SK-N-SH (cell line): ENCODE measurements around the gene GABRG3. TPM values are rescaled to one million over a fixed set of nuclear protein-coding genes. Genes with fewer than 3 reads are reported as not detected.

ENCODE experiments used
- CTCF ChIA-PET: fragments of 300-600, 350-600 bp; formaldehyde crosslinking; extraction: SDS; loops from one replicate; lab custom pipeline; 2021; lab: Yijun Ruan, JAX
- POLR2A ChIA-PET: fragments of 350-600 bp; sonication (Branson Sonifier 250); formaldehyde crosslinking; extraction: SDS; loops from one replicate; lab custom pipeline; 2020; ENCODE audit warnings: antibody characterized with exemption, inconsistent platforms; lab: Yijun Ruan, JAX
- DNase-seq: peaks from one replicate; pipeline ENCODE4 v3.0.0; 2012
- H2AFZ ChIP-seq: fragments of 200-600 bp; sonication (generic); 2 replicates; pipeline ENCODE4 v1.8.1; 2016; ENCODE audit warnings: antibody characterized with exemption, mild to moderate bottlenecking, low read depth
- H3F3A ChIP-seq: fragments of 200-600 bp; sonication (generic); replicated peaks from 2 replicates; pipeline ENCODE3; 2016; ENCODE audit warnings: antibody characterized with exemption, mild to moderate bottlenecking; ENCODE audit not compliant: insufficient read depth
- H3K27ac ChIP-seq, 2 experiments: fragments of 200-500 bp in 1 of 2; fragments of 200-600 bp in 1 of 2; sonication (Bioruptor generic) in 1 of 2; sonication (generic), shearing (Covaris generic) in 1 of 2; 2 replicates each; pipeline versions ENCODE4 v1.5.1 to v1.6.1; 2014 to 2016; ENCODE audit warnings: low read depth in 2 of 2, inconsistent platforms in 1 of 2, low read length in 1 of 2, mild to moderate bottlenecking in 1 of 2, mixed read lengths in 1 of 2
- H3K27me3 ChIP-seq: fragments of 200-600 bp; sonication (generic), shearing (Covaris generic); 2 replicates; pipeline ENCODE4 v1.6.1; 2016; ENCODE audit warnings: mixed run types; ENCODE audit not compliant: insufficient read depth
- H3K36me3 ChIP-seq, 2 experiments: fragments of 200-500 bp in 1 of 2; fragments of 200-600 bp in 1 of 2; sonication (Bioruptor generic) in 1 of 2; sonication (generic) in 1 of 2; replicated peaks in 1 of 2; 2 replicates each; pipeline versions ENCODE3 to v1.5.1; 2014 to 2016; ENCODE audit warnings: low read length in 1 of 2, mild to moderate bottlenecking in 1 of 2; ENCODE audit not compliant: insufficient read depth in 2 of 2, control insufficient read depth in 1 of 2
- H3K4me1 ChIP-seq, 2 experiments: fragments of 200-500 bp in 1 of 2; fragments of 200-600 bp in 1 of 2; sonication (Bioruptor generic) in 1 of 2; sonication (generic), shearing (Covaris generic) in 1 of 2; 2 replicates each; pipeline versions ENCODE4 v1.5.1 to v1.6.1; 2014 to 2016; ENCODE audit warnings: low read depth in 1 of 2, low read length in 1 of 2, mixed run types in 1 of 2; ENCODE audit not compliant: insufficient read depth in 2 of 2, control insufficient read depth in 1 of 2
- H3K4me2 ChIP-seq: fragments of 200-600 bp; sonication (generic), shearing (Covaris generic); 2 replicates; pipeline ENCODE4 v1.6.1; 2017; ENCODE audit warnings: mixed run types
- H3K4me3 ChIP-seq, 2 experiments: fragments of 200-500 bp in 1 of 2; fragments of 200-600 bp in 1 of 2; sonication (Bioruptor generic) in 1 of 2; sonication (generic), shearing (Covaris generic) in 1 of 2; 2 replicates each; pipeline versions ENCODE4 v1.5.1 to v1.8.1; 2014 to 2016; ENCODE audit warnings: low read depth in 2 of 2, inconsistent platforms in 1 of 2, low read length in 1 of 2, mild to moderate bottlenecking in 1 of 2, mixed read lengths in 1 of 2, moderate library complexity in 1 of 2
- H3K79me2 ChIP-seq: fragments of 200-600 bp; sonication (generic); 2 replicates; pipeline ENCODE4 v1.8.1; 2017; ENCODE audit warnings: mild to moderate bottlenecking; ENCODE audit not compliant: insufficient read depth
- H3K9ac ChIP-seq: fragments of 200-600 bp; sonication (generic); 2 replicates; pipeline ENCODE4 v1.6.1; 2017; ENCODE audit warnings: mixed run types
- H3K9me2 ChIP-seq: fragments of 200-600 bp; sonication (generic); 2 replicates; pipeline ENCODE4 v1.6.1; 2017; ENCODE audit warnings: mixed run types
- H3K9me3 ChIP-seq: fragments of 200-600 bp; sonication (generic); 2 replicates; pipeline ENCODE4 v1.6.1; 2017; ENCODE audit warnings: mixed run types, mild to moderate bottlenecking, moderate library complexity
- H4K20me1 ChIP-seq: fragments of 200-600 bp; sonication (generic); 2 replicates; pipeline ENCODE4 v1.6.1; 2017; ENCODE audit warnings: mild to moderate bottlenecking, mixed run types; ENCODE audit not compliant: insufficient read depth
- CHD2 ChIP-seq: fragments of 150-350 bp; IDR thresholded peaks from 2 replicates; pipeline ENCODE4 v1.6.1; 2018; ENCODE audit warnings: low read length; ENCODE audit not compliant: partially characterized antibody
- EP300 ChIP-seq, 2 experiments: IDR thresholded peaks; 2 replicates each; pipeline versions ENCODE4 v1.4.0 to v1.6.1; 2012; ENCODE audit warnings: borderline replicate concordance in 1 of 2, low read depth in 1 of 2, low read length in 1 of 2
- FOXJ3 ChIP-seq: sonication (generic); formaldehyde crosslinking; IDR thresholded peaks from 2 replicates; pipeline ENCODE4 v1.5.1; 2020; ENCODE audit warnings: mild to moderate bottlenecking, missing genetic modification reagents
- FOXM1 ChIP-seq: IDR thresholded peaks from 2 replicates; pipeline ENCODE4 v1.4.0; 2012; ENCODE audit warnings: low read depth, mild to moderate bottlenecking
- GABPA ChIP-seq: IDR thresholded peaks from 2 replicates; pipeline ENCODE4 v1.4.0; 2012; ENCODE audit warnings: low read depth, mild to moderate bottlenecking
- GATA2 ChIP-seq: sonication (generic); formaldehyde crosslinking; IDR thresholded peaks from 2 replicates; pipeline ENCODE4 v1.5.0; 2020; ENCODE audit warnings: mild to moderate bottlenecking, missing genetic modification reagents
- IRF3 ChIP-seq: fragments of 150-350 bp; IDR thresholded peaks from 2 replicates; pipeline ENCODE4 v1.6.1; 2016; ENCODE audit warnings: mild to moderate bottlenecking, low read depth, low read length
- MAX ChIP-seq: IDR thresholded peaks from 2 replicates; pipeline ENCODE4 v1.4.0; 2012; ENCODE audit warnings: low read depth
- MEF2A ChIP-seq: IDR thresholded peaks from 2 replicates; pipeline ENCODE4 v1.4.0; 2012; ENCODE audit warnings: low read depth, borderline replicate concordance
- POLR2AphosphoS5 ChIP-seq: IDR thresholded peaks from 2 replicates; pipeline ENCODE4 v1.6.1; 2012; ENCODE audit warnings: low read depth, low read length
- RCOR1 ChIP-seq: fragments of 150-350 bp; IDR thresholded peaks from 2 replicates; pipeline ENCODE4 v1.6.1; 2017; ENCODE audit warnings: antibody characterized with exemption, low read length
- REST ChIP-seq: IDR thresholded peaks from 2 replicates; pipeline ENCODE4 v1.6.1; 2012; ENCODE audit warnings: mild to moderate bottlenecking, low read depth, low read length, moderate library complexity
- RFX5 ChIP-seq: IDR thresholded peaks from 2 replicates; pipeline ENCODE4 v1.6.1; 2012; ENCODE audit warnings: mild to moderate bottlenecking, improper control_type of control experiment, low read length
- SMC3 ChIP-seq: IDR thresholded peaks from 2 replicates; pipeline ENCODE4 v1.6.1; 2012; ENCODE audit warnings: low read depth, low read length, improper control_type of control experiment
- TAF1 ChIP-seq: IDR thresholded peaks from 2 replicates; pipeline ENCODE4 v1.6.1; 2012; ENCODE audit warnings: low read depth, mild to moderate bottlenecking, low read length, moderate library complexity, borderline replicate concordance
- TCF12 ChIP-seq: IDR thresholded peaks from 2 replicates; pipeline ENCODE4 v1.4.0; 2012
- TEAD4 ChIP-seq: IDR thresholded peaks from 2 replicates; pipeline ENCODE4 v1.4.0; 2012; ENCODE audit warnings: mild to moderate bottlenecking, borderline replicate concordance; ENCODE audit not compliant: insufficient read depth
- USF1 ChIP-seq: IDR thresholded peaks from 2 replicates; pipeline ENCODE4 v1.4.0; 2012; ENCODE audit warnings: low read depth, borderline replicate concordance
- USF2 ChIP-seq: fragments of 150-350 bp; IDR thresholded peaks from 2 replicates; pipeline ENCODE4 v1.6.1; 2017; ENCODE audit warnings: antibody characterized with exemption, low read length, low read depth, borderline replicate concordance
- WGBS: methylation state at CpG from one replicate; pipeline ENCODE4 v1.1.6; 2017; ENCODE audit warnings: low lambda C conversion rate; 5-methylcytosine and 5-hydroxymethylcytosine counted together
- polyA plus RNA-seq, 3 experiments: library from polyadenylated mRNA; depleted of rRNA; stranded (reverse); fragments of >200 nt; gene quantifications; 2 replicates each; pipeline ENCODE4 v1.2.3, GENCODE V29; 2012

The GABRG3 gene
- polyA plus RNA-seq, 1 of the 3 experiments (the other 2 are of a cell fraction) = not detected

- POLR2A ChIA-PET = no interaction called here
- WGBS = 25% methylated on average over 4 of the region's 4 CpGs
- no peaks in the 10 kb centered on the region for H3K36me3 ChIP-seq
These were observed 289.5 kb downstream of the GABRG3 start for GRCh38 chr15:27260523-27260922.

More at GRCh38 chr15:27260523-27260922, 289.5 kb downstream of the GABRG3 start:
- no peak for DNase-seq
- TF ChIP-seq FOXJ3 (no peak), TEAD4 (no peak), GABPA (no peak), MAX (no peak), MEF2A (no peak), GATA2 (CRISPR knock-in tag) (no peak), CHD2 (no peak), REST (no peak), IRF3 (no peak), TAF1 (no peak), USF1 (no peak), POLR2AphosphoS5 (no peak), RCOR1 (no peak), SMC3 (no peak), RFX5 (no peak), USF2 (no peak), TCF12 (no peak), EP300 (IDR thresholded peaks at IDR 0.05; ENCODE audit: borderline replicate concordance in 1 of 2, low read depth in 1 of 2, low read length in 1 of 2) (no peak), FOXM1 (no peak)
- H4K20me1 ChIP-seq = no peaks in the 10 kb centered on the region
- H3K4me3 ChIP-seq = no peak overlapping the region
- CTCF ChIA-PET = no interaction called here
- no peak overlapping the region for H2AFZ ChIP-seq
- H3K4me1 ChIP-seq = no peaks in the 10 kb centered on the region
- no peaks in the 10 kb centered on the region for H3K9me3 ChIP-seq
- no peak overlapping the region for H3K4me2 ChIP-seq
- no peaks in the 10 kb centered on the region for H3K9me2 ChIP-seq
- no peak overlapping the region for H3K9ac ChIP-seq
- no peaks in the 10 kb centered on the region for H3F3A ChIP-seq
- no peaks in the 10 kb centered on the region for H3K79me2 ChIP-seq
- H3K27ac ChIP-seq = no peak overlapping the region
- no peaks in the 10 kb centered on the region for H3K27me3 ChIP-seq
